ENCODE measurements around the gene NF1. TPM values are rescaled to one million over a fixed set of nuclear protein-coding genes. Genes with fewer than 3 reads are reported as not detected.

Gene NF1
- total RNA-seq, 4 donors from 2014 or later, result 41.7 to 69.9 (median 54.4) TPM

DNA sequence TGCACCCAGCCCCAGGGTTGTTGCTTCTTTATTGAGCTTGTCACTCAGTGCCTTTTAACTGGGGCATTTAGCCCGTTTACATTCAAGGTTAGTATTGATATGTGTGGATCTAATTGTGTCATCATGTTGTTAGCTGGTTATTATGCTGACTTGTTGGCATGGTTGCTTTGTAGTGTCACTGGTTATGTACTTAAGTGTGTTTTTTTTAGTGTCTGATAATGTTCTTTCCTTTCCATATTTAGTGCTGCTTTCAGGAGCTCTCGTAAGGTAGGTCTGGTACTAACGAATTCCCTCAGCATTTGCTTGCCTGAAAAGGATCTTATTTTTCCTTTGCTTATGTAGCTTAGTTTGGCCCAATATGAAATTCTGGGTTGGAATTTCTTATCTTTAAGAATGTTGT, 33.5 kb downstream of the NF1 start:
- Histone ChIP-seq H3K36me3 (no peaks in the 10 kb centered on the region), H3K27ac (no peak overlapping the region), H3K9me3 (no peaks in the 10 kb centered on the region), H3K4me3 (no peak overlapping the region), H3K27me3 (no peaks in the 10 kb centered on the region), H3K4me1 (peaks cover 0 to 11% (median 5%) of the 10 kb centered on the region in 3 donors)
- TF ChIP-seq EP300 (IDR thresholded peaks at IDR 0.05) (no peak), POLR2A (IDR thresholded peaks at IDR 0.05) (no peak), POLR2AphosphoS5 (IDR thresholded peaks at IDR 0.05) (no peak)
- TF ChIP-seq, protein P1, sequence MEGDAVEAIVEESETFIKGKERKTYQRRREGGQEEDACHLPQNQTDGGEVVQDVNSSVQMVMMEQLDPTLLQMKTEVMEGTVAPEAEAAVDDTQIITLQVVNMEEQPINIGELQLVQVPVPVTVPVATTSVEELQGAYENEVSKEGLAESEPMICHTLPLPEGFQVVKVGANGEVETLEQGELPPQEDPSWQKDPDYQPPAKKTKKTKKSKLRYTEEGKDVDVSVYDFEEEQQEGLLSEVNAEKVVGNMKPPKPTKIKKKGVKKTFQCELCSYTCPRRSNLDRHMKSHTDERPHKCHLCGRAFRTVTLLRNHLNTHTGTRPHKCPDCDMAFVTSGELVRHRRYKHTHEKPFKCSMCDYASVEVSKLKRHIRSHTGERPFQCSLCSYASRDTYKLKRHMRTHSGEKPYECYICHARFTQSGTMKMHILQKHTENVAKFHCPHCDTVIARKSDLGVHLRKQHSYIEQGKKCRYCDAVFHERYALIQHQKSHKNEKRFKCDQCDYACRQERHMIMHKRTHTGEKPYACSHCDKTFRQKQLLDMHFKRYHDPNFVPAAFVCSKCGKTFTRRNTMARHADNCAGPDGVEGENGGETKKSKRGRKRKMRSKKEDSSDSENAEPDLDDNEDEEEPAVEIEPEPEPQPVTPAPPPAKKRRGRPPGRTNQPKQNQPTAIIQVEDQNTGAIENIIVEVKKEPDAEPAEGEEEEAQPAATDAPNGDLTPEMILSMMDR (IDR thresholded peaks at IDR 0.05), result no peak
- WGBS, 2 donors (ENCODE audit: low coverage in 1 of 2), result 93% methylated on average over 2 of the region's 3 CpGs; no CpG with 5 or more reads in 1 of the 2 donors
- no peak for ATAC-seq

DNA sequence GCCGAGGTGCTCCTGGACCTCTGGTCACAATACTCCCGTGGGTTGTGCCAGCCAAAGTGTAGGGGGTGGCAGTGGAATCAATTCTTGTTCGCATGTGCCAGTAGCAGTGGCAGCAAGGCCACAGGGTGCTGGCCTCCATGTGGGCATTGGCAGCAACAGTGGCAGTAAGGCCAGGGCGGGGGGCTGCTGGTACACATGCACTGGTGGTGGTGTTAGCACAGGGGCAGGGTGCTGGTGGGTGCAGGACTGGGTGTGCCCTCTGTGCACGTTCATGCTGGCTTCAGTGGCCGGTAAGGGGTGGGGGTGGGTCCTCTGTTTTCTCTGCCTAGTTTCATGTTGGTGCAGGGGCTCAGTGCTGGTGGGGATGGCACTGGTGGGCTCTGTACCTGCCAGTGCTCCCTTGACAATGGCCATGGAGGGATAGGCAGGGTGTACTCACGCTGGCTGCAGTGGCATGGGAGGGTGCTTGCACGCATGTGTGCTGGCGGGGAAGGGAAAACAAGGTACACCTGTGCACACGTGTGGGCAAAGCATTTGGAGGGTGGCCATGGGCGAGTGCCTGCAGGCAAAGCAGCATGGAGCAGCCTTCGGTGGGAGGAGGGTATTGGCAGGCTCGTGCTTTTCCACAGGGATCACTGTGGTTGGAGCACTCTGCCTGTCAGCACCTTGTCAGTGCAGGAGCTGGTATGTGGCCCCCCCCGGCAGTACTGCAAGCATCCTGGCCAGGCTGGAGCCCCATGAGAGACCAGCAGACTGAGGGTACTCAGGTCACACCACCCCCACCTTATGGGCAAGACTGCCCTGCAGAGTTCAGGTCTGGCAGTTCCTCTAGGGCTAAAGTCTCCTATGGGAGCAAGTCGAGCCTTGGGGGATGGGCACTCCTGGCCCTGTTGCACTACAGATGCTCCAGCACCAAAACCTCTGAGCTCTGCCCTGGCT, 35.8 kb downstream of the NF1 start:
- ATAC-seq, result no peak
- Histone ChIP-seq H3K27ac (no peak overlapping the region), H3K9me3 (no peaks in the 10 kb centered on the region), H3K27me3 (no peaks in the 10 kb centered on the region), H3K4me3 (no peak overlapping the region), H3K36me3 (no peaks in the 10 kb centered on the region), H3K4me1 (peaks cover 0 to 11% (median 5%) of the 10 kb centered on the region in 3 donors)
- WGBS, 2 donors (ENCODE audit: low coverage in 1 of 2), result 95 to 100% methylated on average over 3 to 4 of the region's 15 CpGs
- no peak for TF ChIP-seq EP300 (IDR thresholded peaks at IDR 0.05)
- TF ChIP-seq POLR2AphosphoS5 (IDR thresholded peaks at IDR 0.05), result no peak
- TF ChIP-seq POLR2A (IDR thresholded peaks at IDR 0.05), result no peak
- TF ChIP-seq, protein P1 (IDR thresholded peaks at IDR 0.05), result no peak

DNA sequence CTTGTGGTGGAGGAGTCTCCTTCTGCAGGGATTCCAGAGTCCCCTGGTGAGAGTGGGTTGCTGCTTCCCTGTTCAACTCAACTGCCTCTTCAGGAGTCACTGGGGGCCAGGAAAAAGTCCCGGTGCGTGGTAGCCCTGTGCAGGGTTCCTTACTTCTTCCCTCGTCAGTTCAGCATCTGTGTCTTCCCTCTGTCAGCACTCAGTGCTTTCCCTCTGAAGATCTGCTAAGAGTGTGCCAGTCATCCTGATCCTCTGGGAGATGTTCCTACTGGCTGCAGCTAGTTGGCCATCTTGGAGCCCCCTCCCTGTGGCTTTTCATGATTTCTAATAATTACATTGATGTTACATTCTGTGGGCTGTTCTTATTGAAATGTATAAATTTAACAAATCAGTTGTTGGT, 36.5 kb downstream of the NF1 start:
- 78 to 90% methylated on average over 2 to 3 of the region's 3 CpGs for WGBS, 2 donors (ENCODE audit: low coverage in 1 of 2)
- peaks cover 0 to 1% of the 10 kb centered on the region in 2 donors for H3K36me3 ChIP-seq
- ATAC-seq, result no peak
- peaks cover 0 to 11% (median 5%) of the 10 kb centered on the region in 3 donors for H3K4me1 ChIP-seq
- H3K27ac ChIP-seq, result no peak overlapping the region
- no peaks in the 10 kb centered on the region for H3K27me3 ChIP-seq
- TF ChIP-seq, protein P1 (IDR thresholded peaks at IDR 0.05), result no peak
- no peak for TF ChIP-seq EP300 (IDR thresholded peaks at IDR 0.05)
- no peak for TF ChIP-seq POLR2AphosphoS5 (IDR thresholded peaks at IDR 0.05)
- no peak for TF ChIP-seq POLR2A (IDR thresholded peaks at IDR 0.05)
- H3K9me3 ChIP-seq, result no peaks in the 10 kb centered on the region
- no peak overlapping the region for H3K4me3 ChIP-seq

DNA sequence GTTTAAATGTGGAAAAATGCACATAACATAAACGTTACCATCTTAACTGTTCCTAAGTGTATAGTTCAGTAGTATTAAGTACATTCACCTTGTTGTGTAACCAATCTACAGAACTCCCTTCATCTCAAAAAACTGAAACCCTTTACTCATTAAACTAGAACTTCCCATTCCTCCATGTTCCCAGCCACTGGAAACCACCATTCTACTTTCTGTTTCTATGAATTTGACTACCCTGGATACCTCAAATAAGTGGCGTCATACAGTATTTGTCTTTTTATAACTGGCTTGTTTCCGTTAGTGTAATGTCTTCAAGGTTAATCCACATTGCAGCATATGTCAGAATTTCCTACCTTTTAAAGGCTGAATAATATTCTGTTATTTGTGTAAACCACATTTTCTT, 38.2 kb downstream of the NF1 start:
- Histone ChIP-seq H3K27ac (no peak overlapping the region), H3K4me1 (peaks cover 0 to 11% (median 5%) of the 10 kb centered on the region in 3 donors), H3K36me3 (peaks cover 0 to 11% of the 10 kb centered on the region in 2 donors), H3K4me3 (no peak overlapping the region), H3K9me3 (no peaks in the 10 kb centered on the region), H3K27me3 (no peaks in the 10 kb centered on the region)
- no peak for ATAC-seq
- TF ChIP-seq POLR2A (IDR thresholded peaks at IDR 0.05) (no peak), EP300 (IDR thresholded peaks at IDR 0.05) (no peak), POLR2AphosphoS5 (IDR thresholded peaks at IDR 0.05) (no peak)
- TF ChIP-seq, protein P1 (IDR thresholded peaks at IDR 0.05), result no peak
- 86 to 88% methylated on average over 3 of the region's 3 CpGs for WGBS, 2 donors (ENCODE audit: low coverage in 1 of 2)

All from gastroesophageal sphincter (tissue), 4 donors.